Esophagus (tissue), 2 donors: ENCODE data around the gene ERC2. TPM values are rescaled to one million over a fixed set of nuclear protein-coding genes. Genes with fewer than 3 reads are reported as not detected.
"Not testable (repeated sequence)": the region's sequence is repeated elsewhere in the genome, so short reads cannot be mapped to it uniquely, and the experiment has no call there.

Source experiments
- H3K27ac ChIP-seq, 2 donors: one replicate each; pipeline ENCODE4 v1.5.1; 2013; ENCODE audit warnings: low read depth in 2 of 2, mild to moderate bottlenecking in 2 of 2, inconsistent platforms in 1 of 2, low read length in 1 of 2, moderate library complexity in 1 of 2
- H3K27me3 ChIP-seq, 2 donors: one replicate each; pipeline ENCODE4 v1.6.1; 2013; ENCODE audit warnings: low read length in 2 of 2, control low read depth in 1 of 2, mild to moderate bottlenecking in 1 of 2; ENCODE audit not compliant: insufficient read depth in 2 of 2, control insufficient read depth in 1 of 2
- H3K36me3 ChIP-seq, 2 donors: one replicate each; pipeline ENCODE4 v1.6.1; 2013; ENCODE audit warnings: low read length in 1 of 2; ENCODE audit not compliant: control insufficient read depth in 2 of 2, insufficient read depth in 2 of 2
- H3K4me1 ChIP-seq, 2 donors: one replicate each; pipeline ENCODE4 v1.6.1; 2013; ENCODE audit warnings: low read length in 1 of 2; ENCODE audit not compliant: control insufficient read depth in 2 of 2, insufficient read depth in 2 of 2
- H3K4me3 ChIP-seq, 2 donors: one replicate each; pipeline ENCODE4 v1.5.1; 2013; ENCODE audit warnings: low read length in 2 of 2, mild to moderate bottlenecking in 2 of 2, low read depth in 1 of 2, moderate library complexity in 1 of 2
- H3K9me3 ChIP-seq, 2 donors: one replicate each; pipeline ENCODE4 v1.6.1; 2013; ENCODE audit warnings: mild to moderate bottlenecking in 2 of 2, low read depth in 1 of 2, low read length in 1 of 2, moderate library complexity in 1 of 2; ENCODE audit not compliant: control insufficient read depth in 2 of 2, insufficient read depth in 1 of 2
- WGBS, 2 donors: extraction: QIAGEN DNeasy Blood & Tissue Kit; methylation state at CpG; one replicate each; pipeline ENCODE4 v1.1.7; 2013; 5-methylcytosine and 5-hydroxymethylcytosine counted together
- polyA plus RNA-seq, 2 donors: library from polyadenylated mRNA; stranded (reverse); fragments of 200-250 nt; gene quantifications; one replicate each; pipeline ENCODE4 v1.2.3, GENCODE V29; 2013
- donor health status: healthy with polysubstance abuse.
- donor health status: Bipolar disorder and iron deficiency.

Gene ERC2
- polyA plus RNA-seq, 2 donors, result 0.18 to 0.20 TPM

DNA sequence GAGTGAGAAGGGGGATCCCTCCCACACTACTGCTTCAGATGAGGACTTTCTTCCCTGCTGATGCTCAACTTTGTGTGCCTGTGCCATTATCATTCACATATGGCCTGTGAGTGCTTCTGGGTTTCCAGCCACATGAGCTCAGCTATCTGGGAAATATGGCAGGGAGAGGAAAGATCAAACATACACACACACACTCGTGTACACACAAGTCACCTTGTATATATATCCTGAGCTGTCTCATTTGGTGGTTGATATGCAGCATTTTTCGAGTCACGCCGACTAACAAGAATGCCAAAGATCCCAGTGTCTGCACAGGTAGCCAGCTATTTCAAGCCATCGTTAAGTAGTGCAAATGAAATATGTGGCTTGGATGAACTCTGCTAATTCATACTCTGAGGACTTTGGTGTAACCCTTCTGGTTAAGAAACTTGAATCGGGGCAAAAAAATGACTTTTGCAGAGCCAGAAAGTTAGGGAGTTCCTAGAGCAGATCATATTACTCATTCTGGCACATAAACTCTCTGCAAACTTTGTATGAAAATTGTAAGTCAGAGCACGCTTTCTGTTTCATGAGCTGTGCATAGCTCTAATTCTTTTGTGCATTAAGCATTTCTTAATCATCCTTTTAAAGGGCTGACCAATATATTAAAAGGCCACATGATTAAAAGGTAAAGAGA lies 956.2 kb downstream of the ERC2 start:
- Histone ChIP-seq H3K27ac (no peak overlapping the region), H3K4me3 (no peak overlapping the region), H3K9me3 (no peaks in the 10 kb centered on the region), H3K4me1 (peaks cover 0 to 3% of the 10 kb centered on the region in 2 donors), H3K27me3 (no peaks in the 10 kb centered on the region), H3K36me3 (no peaks in the 10 kb centered on the region)
- WGBS, 2 donors, result 30 to 38% methylated on average over 7 of the region's 7 CpGs

DNA sequence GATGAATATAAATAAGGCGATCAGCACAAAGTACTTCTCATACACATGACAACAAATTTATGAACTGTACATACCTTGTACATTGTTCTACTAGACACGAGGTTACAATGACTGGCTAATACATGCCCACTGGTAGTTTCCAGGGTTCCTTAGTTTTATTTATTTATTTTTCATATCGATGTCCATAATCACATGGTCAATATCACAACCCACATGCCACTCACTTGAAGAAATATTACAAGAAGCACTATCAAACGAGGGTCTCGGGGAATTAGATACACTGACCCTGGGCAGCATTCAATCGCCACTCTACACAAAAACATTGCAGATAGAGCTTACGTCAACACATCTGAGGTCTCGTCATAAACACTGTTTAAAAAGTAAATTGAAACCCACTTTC lies 959.9 kb downstream of the ERC2 start:
- 92 to 94% methylated on average over 8 of the region's 8 CpGs for WGBS, 2 donors
- Histone ChIP-seq H3K27ac (no peak overlapping the region), H3K36me3 (no peaks in the 10 kb centered on the region), H3K27me3 (no peaks in the 10 kb centered on the region), H3K4me3 (no peak overlapping the region), H3K9me3 (no peaks in the 10 kb centered on the region), H3K4me1 (peaks cover 0 to 5% of the 10 kb centered on the region in 2 donors)

DNA sequence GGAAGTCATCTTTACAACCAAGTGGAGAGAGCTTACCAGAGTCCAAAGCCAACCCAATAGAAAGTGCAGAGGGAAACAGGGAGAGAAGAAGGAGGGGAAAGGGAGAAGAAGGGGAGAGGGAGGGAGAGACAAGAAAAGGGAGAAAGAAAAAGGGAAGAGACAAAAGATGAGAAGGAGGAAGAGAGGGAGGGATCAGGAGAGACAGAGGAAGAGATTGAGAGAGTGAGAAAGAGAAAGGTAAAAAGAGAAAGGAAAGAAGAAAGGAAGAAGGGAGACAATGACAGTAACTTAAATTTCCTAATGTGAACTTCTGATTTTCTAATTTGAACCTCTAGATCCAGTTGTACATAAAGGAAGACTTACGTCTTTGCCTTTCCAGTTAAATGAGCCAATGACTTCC lies 960.5 kb downstream of the ERC2 start:
- Histone ChIP-seq H3K27me3 (no peaks in the 10 kb centered on the region), H3K27ac (no peak overlapping the region), H3K4me1 (peaks cover 0 to 5% of the 10 kb centered on the region in 2 donors), H3K36me3 (no peaks in the 10 kb centered on the region), H3K4me3 (no peak overlapping the region), H3K9me3 (no peaks in the 10 kb centered on the region)
- WGBS, 2 donors, result 95 to 100% methylated on average over 1 of the region's 1 CpG

DNA sequence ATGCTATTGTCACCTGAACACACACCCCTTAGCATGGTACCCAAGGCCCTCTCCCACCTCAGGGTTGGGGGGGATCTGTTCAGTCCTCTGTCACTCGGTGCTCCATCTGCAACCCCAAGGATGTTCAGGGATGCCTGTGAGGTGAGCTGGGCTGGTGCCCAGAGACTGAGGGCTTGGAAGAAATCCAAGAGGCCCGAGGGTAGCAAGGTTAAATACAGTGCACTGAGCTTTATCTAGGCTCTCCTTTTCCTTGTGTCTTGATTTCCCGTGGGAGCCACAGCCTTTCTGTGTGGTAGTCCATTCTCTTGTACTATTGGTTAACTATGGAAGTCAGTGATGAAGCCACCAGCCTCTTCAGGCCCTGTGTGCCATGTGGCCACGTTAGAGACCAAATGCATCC lies 962.5 kb downstream of the ERC2 start:
- H3K9me3 ChIP-seq, result no peaks in the 10 kb centered on the region
- no peaks in the 10 kb centered on the region for H3K36me3 ChIP-seq
- H3K27ac ChIP-seq, result no peak overlapping the region
- H3K4me1 ChIP-seq, result peaks cover 0 to 3% of the 10 kb centered on the region in 2 donors
- no peak overlapping the region for H3K4me3 ChIP-seq
- WGBS, 2 donors, result 55 to 58% methylated on average over 4 of the region's 4 CpGs
- no peaks in the 10 kb centered on the region for H3K27me3 ChIP-seq

DNA sequence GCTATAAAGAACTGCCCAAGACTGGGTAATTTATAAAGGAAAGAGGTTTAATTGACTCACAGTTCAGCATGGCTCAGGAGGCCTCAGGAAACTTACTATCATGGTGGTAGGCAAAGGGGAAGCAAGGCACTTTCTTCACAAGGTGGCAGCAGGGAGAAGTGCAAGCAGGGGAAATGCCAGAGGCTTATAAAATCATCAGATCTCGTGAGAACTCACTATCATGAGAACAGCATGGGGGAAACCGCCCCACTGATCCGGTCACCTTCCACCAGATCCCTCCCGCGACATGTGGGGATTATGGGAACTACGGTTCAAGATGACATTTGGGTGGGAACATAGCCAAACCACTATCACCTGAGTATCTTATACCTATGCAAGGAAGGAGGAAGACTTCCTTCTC lies 963.2 kb downstream of the ERC2 start:
- H3K36me3 ChIP-seq, H3K27me3 ChIP-seq, H3K27ac ChIP-seq, H3K4me1 ChIP-seq, H3K4me3 ChIP-seq, H3K9me3 ChIP-seq: not testable (repeated sequence)
- WGBS, 2 donors, result 56 to 61% methylated on average over 6 of the region's 6 CpGs

DNA sequence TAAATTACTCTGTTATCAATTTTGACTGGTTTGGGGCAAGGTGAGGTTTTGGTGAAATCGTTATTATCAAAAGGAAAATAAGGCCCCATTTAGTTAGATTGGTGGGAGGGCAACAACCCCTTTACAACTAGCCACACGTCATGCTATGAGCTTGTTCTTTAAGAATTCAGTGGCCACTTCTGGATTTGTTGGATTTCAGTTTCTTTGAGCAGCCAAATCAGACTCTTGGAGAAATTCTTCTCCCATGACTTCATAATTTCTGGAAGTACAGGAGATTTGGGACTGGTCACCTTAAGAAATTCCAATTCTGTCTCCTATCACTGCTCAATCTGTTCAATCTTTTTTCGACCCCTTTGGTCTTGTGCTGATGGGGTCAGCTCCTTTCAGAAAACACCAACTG lies 966.4 kb downstream of the ERC2 start:
- H3K36me3 ChIP-seq, result no peaks in the 10 kb centered on the region
- H3K4me3 ChIP-seq, result no peak overlapping the region
- H3K4me1 ChIP-seq, result peaks cover 0 to 3% of the 10 kb centered on the region in 2 donors
- H3K9me3 ChIP-seq, result no peaks in the 10 kb centered on the region
- 79 to 81% methylated on average over 3 of the region's 3 CpGs for WGBS, 2 donors
- H3K27me3 ChIP-seq, result no peaks in the 10 kb centered on the region
- no peak overlapping the region for H3K27ac ChIP-seq

DNA sequence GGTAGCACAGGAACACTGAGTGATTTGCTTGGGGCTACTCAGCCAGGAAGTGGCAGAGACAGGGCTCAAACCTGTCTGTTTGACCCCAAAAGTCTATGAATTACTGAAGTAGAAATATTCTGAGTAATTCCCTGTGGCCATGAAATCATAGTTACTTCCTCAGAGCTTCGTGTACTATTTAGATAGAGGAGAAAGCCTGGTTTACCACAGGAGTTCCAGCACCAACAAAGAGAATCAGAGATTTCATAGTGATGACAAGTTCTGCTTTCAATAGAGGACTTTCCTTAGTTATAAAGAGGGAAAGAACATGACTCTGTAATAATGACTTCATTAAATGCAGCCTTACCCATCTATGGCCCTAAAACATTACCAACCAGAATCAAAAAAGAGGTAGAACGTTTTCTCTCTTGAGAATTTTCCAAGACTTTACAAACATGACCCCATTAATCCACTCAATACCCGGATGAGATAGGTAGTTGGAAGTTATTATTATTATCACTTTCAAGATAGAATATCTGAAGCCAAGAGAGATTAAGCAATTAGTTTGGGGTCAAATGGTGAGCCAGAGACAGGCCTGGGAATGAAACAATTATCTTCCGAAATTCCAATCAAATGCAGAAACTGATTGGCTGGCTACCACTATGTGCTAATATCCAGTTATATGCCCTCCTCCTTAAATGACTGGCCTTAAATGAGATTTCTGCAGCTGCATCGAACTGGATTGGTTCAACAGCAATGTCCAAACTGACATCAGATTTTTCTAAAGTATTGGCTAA lies 967.5 kb downstream of the ERC2 start:
- 71% methylated on average over 5 of the region's 5 CpGs for WGBS, 2 donors
- Histone ChIP-seq H3K4me3 (no peak overlapping the region), H3K36me3 (no peaks in the 10 kb centered on the region), H3K27ac (no peak overlapping the region), H3K27me3 (no peaks in the 10 kb centered on the region), H3K4me1 (peaks cover 0 to 2% of the 10 kb centered on the region in 2 donors), H3K9me3 (no peaks in the 10 kb centered on the region)

DNA sequence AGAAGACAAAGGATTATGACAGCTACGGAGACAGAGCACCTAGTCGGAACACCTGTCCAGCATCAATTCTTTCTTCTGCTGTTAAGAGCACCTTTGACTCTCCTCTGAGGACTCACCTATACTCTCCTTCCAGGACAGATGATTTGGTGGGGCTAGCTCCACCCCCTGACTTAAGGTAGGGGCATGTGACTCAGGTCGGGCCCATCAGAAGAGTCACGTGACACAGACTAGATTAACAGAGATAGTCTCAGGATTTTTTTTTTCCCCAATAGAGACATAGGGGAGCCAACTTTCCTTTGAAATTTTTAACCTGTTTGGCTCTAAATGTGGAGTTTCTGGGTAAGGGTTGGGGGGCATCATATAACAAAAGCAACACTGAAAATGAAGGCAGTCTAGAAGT lies 969.7 kb downstream of the ERC2 start:
- Histone ChIP-seq H3K4me1 (no peaks in the 10 kb centered on the region), H3K27me3 (no peaks in the 10 kb centered on the region)
- 76 to 77% methylated on average over 4 of the region's 4 CpGs for WGBS, 2 donors

DNA sequence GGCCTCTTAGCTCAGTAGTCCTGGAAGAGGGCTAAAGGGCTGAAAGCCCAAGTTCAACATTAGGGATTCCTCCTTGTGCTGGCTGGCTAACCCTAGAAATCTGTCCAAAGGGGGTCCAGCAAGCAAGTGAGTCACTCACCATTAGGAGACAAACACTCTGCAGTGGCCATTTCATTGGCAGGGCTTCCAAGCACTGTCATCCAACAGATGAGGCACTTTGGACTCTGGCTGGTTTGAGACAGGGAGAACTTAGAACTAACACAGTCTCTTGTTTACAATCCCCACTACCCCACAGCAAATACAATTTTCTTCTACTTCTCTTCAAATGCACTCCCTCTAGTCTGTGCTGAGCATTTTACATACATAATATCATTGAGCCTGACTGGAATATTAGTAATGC lies 971.0 kb downstream of the ERC2 start:
- Histone ChIP-seq H3K4me1 (no peaks in the 10 kb centered on the region), H3K9me3 (no peaks in the 10 kb centered on the region), H3K4me3 (no peak overlapping the region), H3K36me3 (no peaks in the 10 kb centered on the region), H3K27ac (no peak overlapping the region), H3K27me3 (no peaks in the 10 kb centered on the region)

More for the DNA sequence above, 969.7 kb downstream of the ERC2 start:
- Histone ChIP-seq H3K36me3 (no peaks in the 10 kb centered on the region), H3K9me3 (no peaks in the 10 kb centered on the region), H3K4me3 (no peak overlapping the region), H3K27ac (no peak overlapping the region)

DNA sequence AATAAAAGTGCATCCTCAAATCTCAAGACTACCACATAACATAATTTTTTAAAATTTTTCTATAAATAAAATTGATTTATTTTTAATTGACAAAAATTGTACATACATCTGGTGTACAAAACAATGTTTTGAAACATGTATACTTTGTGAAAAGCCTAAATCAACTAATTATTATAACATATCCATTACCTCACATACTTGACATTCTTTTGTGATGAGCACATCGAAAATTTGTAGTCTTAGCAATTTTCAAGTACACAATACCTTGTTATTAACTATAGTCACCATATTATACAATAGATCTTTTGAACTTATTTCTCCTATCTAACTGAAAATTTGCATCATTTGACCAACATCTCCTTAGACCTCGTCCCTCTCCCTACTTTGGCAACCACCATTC lies 973.3 kb downstream of the ERC2 start:
- H3K4me1 ChIP-seq, result no peaks in the 10 kb centered on the region
- H3K36me3 ChIP-seq, result no peaks in the 10 kb centered on the region
- H3K9me3 ChIP-seq, result no peaks in the 10 kb centered on the region
- WGBS, 2 donors, result 82 to 84% methylated on average over 2 of the region's 2 CpGs
- no peak overlapping the region for H3K27ac ChIP-seq
- H3K27me3 ChIP-seq, result no peaks in the 10 kb centered on the region
- no peak overlapping the region for H3K4me3 ChIP-seq
